WTC11 (cell line): ENCODE data around the gene WDR75.

ENCODE experiments used
- E2F1 ChIP-seq: sonication (generic); formaldehyde crosslinking; IDR thresholded peaks from 2 replicates; pipeline ENCODE4 v1.8.0; 2022; ENCODE audit warnings: mild to moderate bottlenecking, missing genetic modification reagents
- JUN ChIP-seq: sonication (generic); formaldehyde crosslinking; IDR thresholded peaks from 2 replicates; pipeline ENCODE4 v1.8.0; 2023; ENCODE audit warnings: mild to moderate bottlenecking, missing genetic modification reagents
- TF ChIP-seq, protein P1 (sequence below): sonication (generic); formaldehyde crosslinking; IDR thresholded peaks from 2 replicates; pipeline ENCODE4 v1.8.0; 2023; ENCODE audit warnings: missing genetic modification reagents, mild to moderate bottlenecking, borderline replicate concordance

DNA sequence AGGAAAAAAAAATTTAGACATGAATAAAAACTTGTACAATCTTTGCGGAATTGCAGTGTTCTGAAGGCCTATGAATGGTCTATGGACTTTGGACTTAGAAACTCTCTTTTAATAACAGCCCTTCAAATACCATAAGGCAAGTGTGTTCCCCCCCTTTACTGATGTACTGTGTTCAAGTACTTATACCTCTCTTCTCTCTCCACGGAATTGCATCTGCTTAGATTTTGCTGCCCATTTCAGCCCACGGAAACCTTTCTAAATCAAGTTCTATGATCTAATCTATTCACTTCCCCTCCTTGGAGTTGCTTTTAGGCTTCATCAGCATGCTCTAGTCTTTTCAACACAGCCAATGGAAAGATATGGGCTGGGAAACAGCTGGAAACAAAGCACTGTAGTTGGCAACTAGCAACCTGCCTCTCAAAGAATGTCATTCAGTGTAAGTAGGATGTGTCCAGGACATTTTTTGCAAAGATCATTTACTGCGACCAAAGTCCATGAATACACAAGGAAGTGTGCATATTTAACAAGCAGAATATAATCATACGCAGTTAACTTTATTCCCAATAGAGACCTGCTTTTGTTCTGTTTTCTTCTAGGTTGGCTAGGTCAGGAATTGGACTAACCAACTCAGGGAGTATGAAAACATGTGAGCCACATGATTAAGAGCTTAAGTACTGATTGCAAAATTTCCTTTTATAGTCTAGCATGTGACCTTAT, 81.3 kb downstream of the WDR75 start:
- TF ChIP-seq E2F1 (CRISPR knock-in tag) (no peak), JUN (no peak)
- TF ChIP-seq, protein P1, sequence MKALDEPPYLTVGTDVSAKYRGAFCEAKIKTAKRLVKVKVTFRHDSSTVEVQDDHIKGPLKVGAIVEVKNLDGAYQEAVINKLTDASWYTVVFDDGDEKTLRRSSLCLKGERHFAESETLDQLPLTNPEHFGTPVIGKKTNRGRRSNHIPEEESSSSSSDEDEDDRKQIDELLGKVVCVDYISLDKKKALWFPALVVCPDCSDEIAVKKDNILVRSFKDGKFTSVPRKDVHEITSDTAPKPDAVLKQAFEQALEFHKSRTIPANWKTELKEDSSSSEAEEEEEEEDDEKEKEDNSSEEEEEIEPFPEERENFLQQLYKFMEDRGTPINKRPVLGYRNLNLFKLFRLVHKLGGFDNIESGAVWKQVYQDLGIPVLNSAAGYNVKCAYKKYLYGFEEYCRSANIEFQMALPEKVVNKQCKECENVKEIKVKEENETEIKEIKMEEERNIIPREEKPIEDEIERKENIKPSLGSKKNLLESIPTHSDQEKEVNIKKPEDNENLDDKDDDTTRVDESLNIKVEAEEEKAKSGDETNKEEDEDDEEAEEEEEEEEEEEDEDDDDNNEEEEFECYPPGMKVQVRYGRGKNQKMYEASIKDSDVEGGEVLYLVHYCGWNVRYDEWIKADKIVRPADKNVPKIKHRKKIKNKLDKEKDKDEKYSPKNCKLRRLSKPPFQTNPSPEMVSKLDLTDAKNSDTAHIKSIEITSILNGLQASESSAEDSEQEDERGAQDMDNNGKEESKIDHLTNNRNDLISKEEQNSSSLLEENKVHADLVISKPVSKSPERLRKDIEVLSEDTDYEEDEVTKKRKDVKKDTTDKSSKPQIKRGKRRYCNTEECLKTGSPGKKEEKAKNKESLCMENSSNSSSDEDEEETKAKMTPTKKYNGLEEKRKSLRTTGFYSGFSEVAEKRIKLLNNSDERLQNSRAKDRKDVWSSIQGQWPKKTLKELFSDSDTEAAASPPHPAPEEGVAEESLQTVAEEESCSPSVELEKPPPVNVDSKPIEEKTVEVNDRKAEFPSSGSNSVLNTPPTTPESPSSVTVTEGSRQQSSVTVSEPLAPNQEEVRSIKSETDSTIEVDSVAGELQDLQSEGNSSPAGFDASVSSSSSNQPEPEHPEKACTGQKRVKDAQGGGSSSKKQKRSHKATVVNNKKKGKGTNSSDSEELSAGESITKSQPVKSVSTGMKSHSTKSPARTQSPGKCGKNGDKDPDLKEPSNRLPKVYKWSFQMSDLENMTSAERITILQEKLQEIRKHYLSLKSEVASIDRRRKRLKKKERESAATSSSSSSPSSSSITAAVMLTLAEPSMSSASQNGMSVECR: no peak
